ENCODE results near the gene GAS7. TPM values are rescaled to one million over a fixed set of nuclear protein-coding genes. Genes with fewer than 3 reads are reported as not detected.

Gene GAS7
- total RNA-seq, 1 experiment from 2014 or later = 6.0 TPM

DNA sequence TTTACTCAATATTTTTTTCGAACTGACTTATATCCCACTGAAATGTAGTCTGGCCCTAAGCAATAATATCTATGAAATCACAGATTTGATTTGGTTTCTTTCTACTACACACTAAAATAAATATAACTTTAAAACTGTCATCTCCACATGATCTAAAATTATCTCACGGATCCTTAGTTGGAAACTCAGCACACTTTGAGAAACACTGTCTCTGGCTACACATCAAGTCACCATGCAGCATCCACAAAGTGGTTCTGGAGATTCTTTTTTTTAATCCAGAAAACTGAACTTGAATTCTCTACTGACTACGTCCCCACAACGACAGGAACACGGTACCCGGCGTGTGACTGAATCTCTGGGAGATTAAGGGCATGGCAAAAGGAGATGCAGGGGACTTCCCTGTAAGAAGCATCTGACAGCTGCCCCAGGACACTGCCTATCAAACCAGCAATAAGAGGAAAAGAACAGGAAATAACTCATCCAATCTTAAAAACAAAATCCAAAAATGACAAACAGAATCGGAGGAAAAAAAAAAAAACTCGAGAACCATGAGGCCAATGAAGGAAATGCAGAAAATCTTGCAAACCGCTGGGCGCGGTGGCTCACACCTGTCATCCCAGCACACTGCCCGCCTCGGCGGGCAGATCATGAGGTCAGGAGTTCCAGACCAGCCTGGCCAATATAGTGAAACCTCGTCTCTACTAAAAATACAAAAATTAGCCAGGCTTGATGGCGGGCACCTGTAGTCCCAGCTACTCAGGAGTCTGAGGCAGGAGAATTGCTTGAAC is 152.3 kb downstream of the GAS7 start:
- no peak overlapping the region for H2BK120ac ChIP-seq (ENCODE audit: low read depth, low read length, poor library complexity, severe bottlenecking)
- DNase-seq = no peak
- H3K56ac ChIP-seq (ENCODE audit: insufficient read length, low read depth, low read length) = no peak overlapping the region
- H3K9me3 ChIP-seq (ENCODE audit: control insufficient read depth, low read depth, low read length) = no peaks in the 10 kb centered on the region
- H3K79me2 ChIP-seq (ENCODE audit: insufficient read depth, low read length) = no peaks in the 10 kb centered on the region
- H3K18ac ChIP-seq (ENCODE audit: insufficient read length, low read depth, low read length) = no peak overlapping the region
- H2BK20ac ChIP-seq (ENCODE audit: low read depth, low read length, poor library complexity, severe bottlenecking) = no peak overlapping the region
- H2AFZ ChIP-seq (ENCODE audit: low read length) = no peak overlapping the region
- no peak overlapping the region for H3K9ac ChIP-seq (ENCODE audit: extremely low read depth, insufficient read length, low read length)
- H3K27me3 Mint-ChIP-seq (ENCODE audit: low read depth) = no peaks in the 10 kb centered on the region
- TF ChIP-seq CTCF (conservative IDR thresholded peaks at IDR 0.05) = no peak
- H3K23ac ChIP-seq (ENCODE audit: insufficient read length, low read depth, low read length) = no peak overlapping the region
- no peak overlapping the region for H4K8ac ChIP-seq (replicated peaks; ENCODE audit: insufficient read length, low read depth, low read length)
- no peak overlapping the region for H3K4me2 ChIP-seq (ENCODE audit: insufficient read depth, insufficient read length, low read length)
- H4K20me1 ChIP-seq (ENCODE audit: control insufficient read depth, insufficient read depth, insufficient read length) = peaks cover 3% of the 10 kb centered on the region
- peaks cover 16 to 23% of the 10 kb centered on the region in 2 experiments for H3K4me1 Mint-ChIP-seq
- no peak overlapping the region for H3T11ph ChIP-seq (ENCODE audit: low read length)
- no peaks in the 10 kb centered on the region for H3K23me2 ChIP-seq (ENCODE audit: insufficient read length, low read depth, low read length, poor library complexity, severe bottlenecking)
- H2AK5ac ChIP-seq (ENCODE audit: insufficient read length, low read length) = no peak overlapping the region
- no peak overlapping the region for H3K4ac ChIP-seq (ENCODE audit: low read depth, low read length)
- H3K4me3 Mint-ChIP-seq = no peak overlapping the region
- no peak overlapping the region for H4K5ac ChIP-seq (ENCODE audit: insufficient read length, low read depth, low read length)
- no peaks in the 10 kb centered on the region for H3K9me3 Mint-ChIP-seq
- no peaks in the 10 kb centered on the region for H3K27me3 ChIP-seq (ENCODE audit: insufficient read depth, low read length)
- H3K27ac ChIP-seq (ENCODE audit: insufficient read length, low read depth, low read length) = no peak overlapping the region
- H3K27ac Mint-ChIP-seq = no peak overlapping the region
- H2BK5ac ChIP-seq (ENCODE audit: insufficient read length, low read length) = no peak overlapping the region
- no CpG with 5 or more reads among the region's 17 CpGs for WGBS (ENCODE audit: extremely low coverage, insufficient read length, low lambda C conversion rate)
- no peak overlapping the region for H2BK12ac ChIP-seq (ENCODE audit: insufficient read length, low read depth, low read length)
- peaks cover 3% of the 10 kb centered on the region; the same call in 1 of the 2 replicates for H3K4me1 ChIP-seq (ENCODE audit: insufficient read depth, low read length)
- H3K14ac ChIP-seq (ENCODE audit: insufficient read depth, low read length) = no peak overlapping the region
- no peaks in the 10 kb centered on the region for H3K79me1 ChIP-seq (ENCODE audit: insufficient read depth, low read depth, low read length, poor library complexity, severe bottlenecking)
- no peaks in the 10 kb centered on the region; a peak in 1 of 7 replicates for H3K36me3 Mint-ChIP-seq (ENCODE audit: insufficient read depth in 1 of 3, low read depth in 3 of 3)
- H4K91ac ChIP-seq (ENCODE audit: insufficient read length, low read depth, low read length) = no peak overlapping the region
- no peak overlapping the region for H2BK15ac ChIP-seq (ENCODE audit: low read depth, low read length)
